HepG2 (cell line): Measurements from ENCODE around the gene PPP2R2C. TPM values are rescaled to one million over a fixed set of nuclear protein-coding genes. Genes with fewer than 3 reads are reported as not detected.

Experiments
- ATAC-seq: fragments of 200-7000 bp; cut with Tn5 transposase; 3 replicates; pipeline ENCODE4 v1.9.1; 2020; ENCODE audit warnings: mild to moderate bottlenecking, moderate library complexity
- BruUV-seq: library from RNA; stranded (reverse); fragments of 400-500 nt; replicated peaks from 2 replicates; lab custom pipeline; 2021; lab: Mats Ljungman, UMichigan
- CTCF ChIA-PET: fragments of 300-600 bp; formaldehyde crosslinking; extraction: SDS; loops from one replicate; lab custom pipeline; 2021; ENCODE audit warnings: low total read pairs, inconsistent platforms, low intra/inter-chr PET ratio; lab: Yijun Ruan, JAX
- POLR2A ChIA-PET: fragments of 350-600 bp; sonication (Branson Sonifier 250); formaldehyde crosslinking; loops from one replicate; lab custom pipeline; 2020; ENCODE audit warnings: antibody characterized with exemption, inconsistent platforms; lab: Yijun Ruan, JAX
- DNase-seq: peaks from one replicate; pipeline ENCODE4 v3.0.0-alpha.2; 2015; ENCODE audit warnings: low spot score
- FAIRE-seq: peaks from 3 replicates; lab custom pipeline; 2011; peaks lifted over from hg19 to GRCh38; lab: Jason Lieb, UNC
- H2AFZ ChIP-seq: one replicate; pipeline ENCODE4 v1.6.1; 2011; ENCODE audit warnings: low read length, inconsistent platforms
- H3K27ac ChIP-seq: fragments of 300-600 bp; 3 replicates; pipeline ENCODE4 v1.8.0; 2011; ENCODE audit warnings: mixed run types, mild to moderate bottlenecking, mixed read lengths, low read length, inconsistent platforms; ENCODE audit not compliant: insufficient read depth; ENCODE audit errors: extremely low read length
- H3K27me3 ChIP-seq, 2 experiments: fragments of 200-600 bp in 1 of 2; 2 replicates in 1 of 2; 3 replicates in 1 of 2; pipeline versions ENCODE4 v1.6.0 to v1.8.0; 2011; ENCODE audit warnings: low read length in 2 of 2, mild to moderate bottlenecking in 2 of 2, moderate library complexity in 2 of 2, inconsistent platforms in 1 of 2; ENCODE audit not compliant: insufficient read depth in 2 of 2, control insufficient read depth in 1 of 2
- H3K36me3 ChIP-seq, 2 experiments: fragments of 200-600 bp in 1 of 2; replicated peaks in 1 of 2; 2 replicates in 1 of 2; 3 replicates in 1 of 2; pipeline versions ENCODE4 v1.5.1 to v1.8.0; 2011; ENCODE audit warnings: low read length in 2 of 2, inconsistent platforms in 1 of 2; ENCODE audit not compliant: insufficient read depth in 2 of 2, control insufficient read depth in 1 of 2
- H3K4me1 ChIP-seq: 2 replicates; pipeline ENCODE4 v1.5.1; 2012; ENCODE audit warnings: low read length, inconsistent platforms; ENCODE audit not compliant: insufficient read depth
- H3K4me2 ChIP-seq: 2 replicates; pipeline ENCODE4 v1.6.0; 2011; ENCODE audit warnings: low read depth, low read length, inconsistent platforms
- H3K4me3 ChIP-seq, 3 experiments: fragments of 200-600 bp in 1 of 3; sonication (generic), shearing (Covaris generic) in 1 of 3; replicated peaks in 1 of 3; 2 replicates each; pipeline ENCODE4 v1.5.1; 2011 to 2016; ENCODE audit warnings: low read length in 3 of 3, inconsistent platforms in 2 of 3, low read depth in 2 of 3, mild to moderate bottlenecking in 2 of 3, control low read depth in 1 of 3, mixed read lengths in 1 of 3; ENCODE audit not compliant: insufficient read depth in 1 of 3
- H3K79me2 ChIP-seq: one replicate; pipeline ENCODE4 v1.6.1; 2011; ENCODE audit warnings: low read length, inconsistent platforms; ENCODE audit not compliant: insufficient read depth
- H3K9ac ChIP-seq: 2 replicates; pipeline ENCODE4 v1.6.0; 2011; ENCODE audit warnings: mild to moderate bottlenecking, low read depth, low read length, inconsistent platforms; ENCODE audit not compliant: insufficient read depth
- H3K9me3 ChIP-seq: 2 replicates; pipeline ENCODE4 v1.5.1; 2012; ENCODE audit warnings: mild to moderate bottlenecking, low read length
- H4K20me1 ChIP-seq: 2 replicates; pipeline ENCODE4 v1.6.0; 2011; ENCODE audit warnings: inconsistent platforms, mild to moderate bottlenecking, low read length, moderate library complexity; ENCODE audit not compliant: insufficient read depth
- AGO2 ChIP-seq: fragments of 200-400 bp; formaldehyde crosslinking; optimal IDR thresholded peaks from 2 replicates; pipeline ENCODE3; 2017; ENCODE audit warnings: mild to moderate bottlenecking, low read depth, low read length, moderate library complexity
- ARNTL ChIP-seq: sonication (generic); formaldehyde crosslinking; IDR thresholded peaks from 2 replicates; pipeline ENCODE4 v1.4.0; 2020; ENCODE audit warnings: mild to moderate bottlenecking, missing genetic modification reagents
- GPN1 ChIP-seq: sonication (generic); formaldehyde crosslinking; IDR thresholded peaks from 2 replicates; pipeline ENCODE4 v1.5.1; 2020; ENCODE audit warnings: missing genetic modification reagents, borderline replicate concordance
- KLF16 ChIP-seq, 2 experiments: sonication (generic) in 1 of 2; formaldehyde crosslinking in 1 of 2; IDR thresholded peaks; 2 replicates each; pipeline versions ENCODE4 v1.6.1 to v1.8.0; 2016 to 2023; ENCODE audit warnings: missing genetic modification reagents in 2 of 2, missing compliant biosample characterization in 1 of 2
- ONECUT2 ChIP-seq: sonication (generic); formaldehyde crosslinking; IDR thresholded peaks from 2 replicates; pipeline ENCODE4 v1.4.0; 2020; ENCODE audit warnings: missing genetic modification reagents
- RBFOX2 ChIP-seq: fragments of 200-400 bp; formaldehyde crosslinking; IDR thresholded peaks from 2 replicates; pipeline ENCODE4 v1.6.1; 2017; ENCODE audit warnings: low read depth, mild to moderate bottlenecking, low read length
- RFXANK ChIP-seq: IDR thresholded peaks from 2 replicates; pipeline ENCODE4 v1.6.1; 2016
- SP5 ChIP-seq: IDR thresholded peaks from 2 replicates; pipeline ENCODE4 v1.6.1; 2016; ENCODE audit warnings: low read depth, borderline replicate concordance
- SRY ChIP-seq: sonication (generic); formaldehyde crosslinking; IDR thresholded peaks from 2 replicates; pipeline ENCODE4 v1.8.0; 2022; ENCODE audit warnings: mild to moderate bottlenecking, missing genetic modification reagents
- ZNF17 ChIP-seq: sonication (generic); formaldehyde crosslinking; IDR thresholded peaks from 2 replicates; pipeline ENCODE4 v1.5.0; 2020; ENCODE audit warnings: mild to moderate bottlenecking, missing genetic modification reagents
- WGBS: methylation state at CpG from one replicate; pipeline ENCODE4 v1.1.6; 2017; ENCODE audit warnings: low lambda C conversion rate; 5-methylcytosine and 5-hydroxymethylcytosine counted together
- in situ Hi-C: cut with HindIII; loops from 2 replicates; pipeline ENCODE4 v1.10.0; 2017; ENCODE audit warnings: low pct_unique_long_range_greater_than_20kb; ENCODE audit not compliant: extremely low pct_ligation_motif_present
- intact Hi-C: fragments of 100-400 bp; cut with micrococcal nuclease; formaldehyde crosslinking; loops from one replicate; pipeline ENCODE4 v1.10.0; 2022; ENCODE audit not compliant: unreplicated experiment
- polyA plus RNA-seq, 8 experiments: library from polyadenylated mRNA; depleted of rRNA in 3 of 8; stranded (reverse) in 7 of 8; unstranded in 1 of 8; fragments of >200 nt; fragmentation: Illumina TruSeq in 4 of 8; extraction: Trizol in 4 of 8; gene quantifications; 2 replicates each; pipeline versions ENCODE4 v1.2.1 to v1.2.3, GENCODE V29; 2011 to 2016; ENCODE audit warnings: low read depth in 4 of 8, missing spikeins in 1 of 8, mixed read lengths in 1 of 8; ENCODE audit not compliant: insufficient read depth in 1 of 8
- total RNA-seq, 5 experiments: library from RNA; depleted of rRNA; stranded (reverse); fragments of >200 nt; fragmentation: Illumina TruSeq; extraction: Trizol; gene quantifications; 2 replicates each; pipeline ENCODE4 v1.2.3, GENCODE V29; 2016; ENCODE audit warnings: low read depth in 1 of 5
- TF ChIP-seq, protein P1 (sequence below): sonication (generic); formaldehyde crosslinking; conservative IDR thresholded peaks from 2 replicates; pipeline ENCODE4 v1.4.0; 2020; ENCODE audit warnings: missing genetic modification reagents
- TF ChIP-seq, protein P2 (sequence below): sonication (generic); formaldehyde crosslinking; IDR thresholded peaks from 2 replicates; pipeline ENCODE4 v1.4.0; 2020; ENCODE audit warnings: missing genetic modification reagents, borderline replicate concordance

The PPP2R2C gene
- total and polyA plus RNA-seq, 2 of the 13 experiments (the other 11 are each of a cell fraction or from before 2014, with no cell fraction given) = 0.60 to 8.6 TPM

DNA sequence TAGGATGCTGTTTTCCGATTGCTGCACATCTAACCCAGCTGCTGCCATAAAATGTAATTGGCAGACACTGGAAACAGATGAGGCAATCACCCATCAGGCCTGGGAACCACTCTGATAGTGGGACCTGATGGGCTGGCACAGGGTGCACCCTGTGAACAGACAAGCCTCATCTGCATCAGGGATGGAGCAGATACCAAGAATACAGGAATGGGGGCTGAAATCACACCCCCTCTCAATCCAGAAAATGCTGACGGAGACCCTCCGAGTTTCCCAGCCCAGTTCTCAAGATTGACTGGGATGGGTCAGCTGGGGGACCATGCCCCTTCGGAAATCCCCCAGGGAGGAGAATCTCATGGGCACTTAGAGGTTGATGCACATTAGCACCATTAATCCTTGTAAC is 28.8 kb upstream of the PPP2R2C start:
- no peak for FAIRE-seq
- Histone ChIP-seq H4K20me1 (no peaks in the 10 kb centered on the region), H3K4me3 (no peak overlapping the region)
- in situ Hi-C loops = no loop called here
- TF ChIP-seq ZNF17 (no peak), ONECUT2 (CRISPR knock-in tag) (no peak)
- TF ChIP-seq, all 625 proteins: peak for 0
- Histone ChIP-seq H3K36me3 (no peaks in the 10 kb centered on the region), H3K27ac (no peak overlapping the region), H3K9me3 (peaks cover 7% of the 10 kb centered on the region; the same call in 1 of the 2 replicates), H3K4me2 (no peak overlapping the region), H2AFZ (no peak overlapping the region), H3K9ac (no peak overlapping the region), H3K79me2 (no peaks in the 10 kb centered on the region), H3K27me3 (peaks cover 2 to 25% of the 10 kb centered on the region in 2 experiments; a peak in 4 of 5 replicates), H3K4me1 (no peaks in the 10 kb centered on the region)
- intact Hi-C loops = no loop called here
- no peak for DNase-seq
- ChIA-PET CTCF (no interaction called here), POLR2A (no interaction called here)
- no TSS peak for BruUV-seq
- no peak for ATAC-seq
- WGBS = 5% methylated on average over 3 of the region's 4 CpGs

DNA sequence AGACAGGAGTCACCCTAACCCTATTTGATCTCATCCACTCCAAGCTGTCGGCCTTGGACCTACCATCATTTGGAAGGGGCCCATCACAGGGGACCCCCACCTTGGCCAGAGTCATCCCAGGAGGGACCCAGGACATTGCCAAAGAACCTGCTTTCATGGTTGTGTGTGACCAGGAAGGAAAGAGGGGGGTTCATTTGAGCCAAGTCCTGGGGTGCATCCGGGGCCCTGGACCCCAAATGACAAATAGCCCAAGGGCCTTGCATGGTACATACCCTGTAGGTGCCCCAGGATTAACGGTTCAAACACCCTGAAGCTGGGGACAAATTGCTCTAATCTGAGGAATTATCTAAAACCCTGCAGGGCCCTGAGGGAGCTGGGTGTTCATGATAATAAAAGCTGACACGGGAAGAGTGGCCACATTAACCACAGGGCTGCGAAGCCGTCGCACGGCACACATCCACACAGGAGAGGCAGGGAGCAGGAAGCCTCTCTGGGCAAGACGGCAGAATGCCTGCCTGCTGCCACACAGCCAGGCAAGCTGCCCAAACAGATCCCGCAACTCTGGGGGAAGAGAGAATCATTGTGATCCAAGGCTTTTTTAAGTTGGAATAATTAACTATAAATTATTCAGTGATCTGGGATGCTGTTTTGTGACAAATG is 28.2 kb upstream of the PPP2R2C start:
- H3K79me2 ChIP-seq = no peaks in the 10 kb centered on the region
- no peak overlapping the region for H2AFZ ChIP-seq
- intact Hi-C loops (no loop called here), in situ Hi-C loops (no loop called here)
- H3K27ac ChIP-seq = no peak overlapping the region
- DNase-seq = no peak
- peaks cover 2 to 25% of the 10 kb centered on the region in 2 experiments; a peak in 3 of 5 replicates for H3K27me3 ChIP-seq
- FAIRE-seq = no peak
- H3K4me2 ChIP-seq = no peak overlapping the region
- H3K4me3 ChIP-seq = no peak overlapping the region
- ATAC-seq = no peak
- CTCF ChIA-PET = no interaction called here
- H3K36me3 ChIP-seq = no peaks in the 10 kb centered on the region
- no peaks in the 10 kb centered on the region for H3K4me1 ChIP-seq
- 32% methylated on average over 8 of the region's 10 CpGs for WGBS
- no TSS peak for BruUV-seq
- no peak overlapping the region for H3K9ac ChIP-seq
- H4K20me1 ChIP-seq = no peaks in the 10 kb centered on the region
- POLR2A ChIA-PET = no interaction called here
- H3K9me3 ChIP-seq = peaks cover 7% of the 10 kb centered on the region; the same call in 1 of the 2 replicates
- TF ChIP-seq KLF16 (CRISPR knock-in tag; IDR thresholded peaks at IDR 0.05) = no peak
- TF ChIP-seq RBFOX2 = no peak
- no peak for TF ChIP-seq AGO2
- no peak for TF ChIP-seq RFXANK (CRISPR knock-in tag)
- no peak for TF ChIP-seq ARNTL (CRISPR knock-in tag)
- no peak for TF ChIP-seq SP5
- TF ChIP-seq SRY (CRISPR knock-in tag) = no peak
- TF ChIP-seq, protein P1, sequence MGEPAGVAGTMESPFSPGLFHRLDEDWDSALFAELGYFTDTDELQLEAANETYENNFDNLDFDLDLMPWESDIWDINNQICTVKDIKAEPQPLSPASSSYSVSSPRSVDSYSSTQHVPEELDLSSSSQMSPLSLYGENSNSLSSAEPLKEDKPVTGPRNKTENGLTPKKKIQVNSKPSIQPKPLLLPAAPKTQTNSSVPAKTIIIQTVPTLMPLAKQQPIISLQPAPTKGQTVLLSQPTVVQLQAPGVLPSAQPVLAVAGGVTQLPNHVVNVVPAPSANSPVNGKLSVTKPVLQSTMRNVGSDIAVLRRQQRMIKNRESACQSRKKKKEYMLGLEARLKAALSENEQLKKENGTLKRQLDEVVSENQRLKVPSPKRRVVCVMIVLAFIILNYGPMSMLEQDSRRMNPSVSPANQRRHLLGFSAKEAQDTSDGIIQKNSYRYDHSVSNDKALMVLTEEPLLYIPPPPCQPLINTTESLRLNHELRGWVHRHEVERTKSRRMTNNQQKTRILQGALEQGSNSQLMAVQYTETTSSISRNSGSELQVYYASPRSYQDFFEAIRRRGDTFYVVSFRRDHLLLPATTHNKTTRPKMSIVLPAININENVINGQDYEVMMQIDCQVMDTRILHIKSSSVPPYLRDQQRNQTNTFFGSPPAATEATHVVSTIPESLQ (CRISPR knock-in tag) = no peak
- no peak for TF ChIP-seq GPN1
- TF ChIP-seq, protein P2, sequence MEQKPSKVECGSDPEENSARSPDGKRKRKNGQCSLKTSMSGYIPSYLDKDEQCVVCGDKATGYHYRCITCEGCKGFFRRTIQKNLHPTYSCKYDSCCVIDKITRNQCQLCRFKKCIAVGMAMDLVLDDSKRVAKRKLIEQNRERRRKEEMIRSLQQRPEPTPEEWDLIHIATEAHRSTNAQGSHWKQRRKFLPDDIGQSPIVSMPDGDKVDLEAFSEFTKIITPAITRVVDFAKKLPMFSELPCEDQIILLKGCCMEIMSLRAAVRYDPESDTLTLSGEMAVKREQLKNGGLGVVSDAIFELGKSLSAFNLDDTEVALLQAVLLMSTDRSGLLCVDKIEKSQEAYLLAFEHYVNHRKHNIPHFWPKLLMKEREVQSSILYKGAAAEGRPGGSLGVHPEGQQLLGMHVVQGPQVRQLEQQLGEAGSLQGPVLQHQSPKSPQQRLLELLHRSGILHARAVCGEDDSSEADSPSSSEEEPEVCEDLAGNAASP (CRISPR knock-in tag) = no peak
